ENCODE data around the gene NCAN. TPM values are rescaled to one million over a fixed set of nuclear protein-coding genes. Genes with fewer than 3 reads are reported as not detected.

NCAN gene
- 0.03 TPM in 1 of 2 replicates, not detected in the other for total RNA-seq (2014; rRNA removed; shearing (Covaris generic))

DNA sequence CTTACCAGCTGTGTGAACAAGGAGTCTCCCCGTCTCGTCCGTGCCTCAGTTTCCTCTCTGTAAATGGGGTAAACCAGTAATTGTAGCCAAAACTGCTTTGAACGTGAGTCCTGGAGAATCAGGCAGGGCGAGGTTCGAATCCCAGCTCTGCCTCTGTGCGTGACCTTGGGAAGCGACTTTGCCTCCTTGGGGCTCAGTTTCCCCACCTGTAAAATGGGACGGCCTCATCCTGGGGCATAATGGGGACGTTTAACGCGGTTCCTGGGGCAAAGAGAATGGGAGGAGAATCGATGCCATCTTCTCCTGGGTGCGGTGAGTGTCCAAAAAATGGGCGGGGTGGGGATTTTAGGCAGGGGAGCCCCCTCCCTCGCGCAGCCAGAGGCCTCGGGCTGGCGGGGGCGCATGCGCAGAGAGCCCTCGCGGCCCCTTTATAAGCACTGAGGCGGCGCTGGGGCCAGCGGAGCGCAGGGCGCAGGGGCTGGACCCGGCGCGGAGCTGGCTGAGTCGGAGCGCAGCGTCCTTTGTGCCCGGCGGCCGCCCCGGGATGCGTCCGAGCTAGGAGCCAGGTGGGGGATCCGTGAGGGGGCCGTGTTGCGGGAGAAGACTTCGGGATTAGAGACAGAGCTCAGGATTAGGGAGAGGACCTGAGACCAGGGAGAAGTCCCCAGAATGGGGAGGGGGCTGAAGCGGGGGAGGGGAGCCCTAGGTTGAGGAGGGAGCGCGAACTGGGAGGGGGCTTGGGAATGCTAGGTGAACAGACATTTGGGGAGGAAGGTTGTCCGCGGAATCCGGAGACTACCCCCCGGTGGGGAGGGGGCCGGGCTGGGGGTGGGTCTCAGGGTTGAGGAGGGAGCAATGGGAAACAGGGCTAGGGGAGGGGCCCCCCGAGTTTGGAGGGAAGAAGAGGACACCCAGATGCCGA, at the start of gene NCAN:
Gene NCAN, plus strand, starts transcription at position 460 of the 922 bp plus-strand sequence. CDS start 4,996 bp downstream, outside the sequence.

GRCh38 chr19:19170053-19170872, 41.5 kb upstream of the NCAN start, which contains the start of gene MEF2B:
Gene MEF2B (minus strand): TSS chr19:19170263. CDS start chr19:19150735, 19,528 bp downstream.

DNA sequence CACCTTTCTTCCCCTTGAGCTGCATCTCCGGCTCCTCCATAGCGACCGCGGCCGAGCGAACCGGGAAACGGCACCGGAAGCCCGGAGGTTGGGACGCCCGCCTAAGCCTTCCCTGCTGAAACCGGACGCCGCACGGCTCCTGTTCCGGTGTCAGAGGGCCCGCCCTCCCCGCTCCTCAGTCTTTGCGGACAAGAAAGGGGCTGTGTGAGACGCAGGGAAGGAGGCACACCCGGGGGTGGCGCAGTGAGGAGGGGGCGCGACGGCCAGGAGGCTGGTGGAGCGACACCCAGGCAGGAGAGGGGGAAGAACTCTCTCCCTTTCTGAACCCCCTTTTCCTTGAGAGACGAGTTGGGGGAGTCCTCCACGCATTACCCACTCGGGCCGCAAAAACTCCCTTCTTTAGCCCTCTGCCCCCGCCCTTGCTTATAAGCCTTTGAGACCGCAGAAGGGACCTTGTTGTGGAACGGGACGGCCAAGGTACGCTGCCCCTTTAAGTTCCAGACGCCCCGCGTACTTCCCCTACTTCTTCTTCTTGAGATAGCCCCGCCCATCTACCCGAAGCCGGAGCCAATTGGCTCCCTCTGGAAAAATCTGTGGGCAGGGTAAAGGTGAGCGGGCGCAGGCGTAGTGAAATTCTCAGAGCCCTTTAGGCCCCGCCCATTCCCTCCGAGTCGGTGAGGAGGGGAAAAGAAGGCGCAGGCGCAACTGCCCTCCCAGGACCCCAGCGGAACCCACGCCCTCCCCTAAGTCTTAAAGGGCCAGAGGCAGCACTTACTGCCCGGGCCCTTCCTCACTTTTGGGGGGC, 19.5 kb upstream of the NCAN start, which contains the start of the genes BORCS8 and RFXANK:
Gene BORCS8, minus strand, starts transcription at position 75 of the 805 bp plus-strand sequence. Its CDS starts 35 bp downstream, at position 40.
Gene RFXANK, plus strand, starts transcription at position 181 of the 805 bp plus-strand sequence. CDS start 1,689 bp downstream, outside the sequence.

GRCh38 chr19:19203012-19203856, 8.5 kb upstream of the NCAN start, which contains the start of gene NR2C2AP:
Gene NR2C2AP (minus strand): TSS chr19:19203414. CDS start chr19:19203060, 354 bp downstream.

Small RNAs within 50 kb of the gene (small RNA-seq; reads per million reads assigned to genes)
- not detected for gene RNU6-1028P

Other genes starting within 250 kb of the NCAN start
- 46.0 and 47.3 TPM in 2 replicates for gene SUGP2, start 178.4 kb upstream of the NCAN start, total RNA-seq (2014; rRNA removed; shearing (Covaris generic))
- 78.9 and 86.3 TPM in 2 replicates for gene ARMC6, start 178.4 kb upstream of the NCAN start, total RNA-seq (2014; rRNA removed; shearing (Covaris generic))
- 6.2 and 7.7 TPM in 2 replicates for gene SLC25A42, start 148.0 kb upstream of the NCAN start, total RNA-seq (2014; rRNA removed; shearing (Covaris generic))
- gene TMEM161A, start 73.5 kb upstream of the NCAN start, total RNA-seq (2014; rRNA removed; shearing (Covaris generic)), result 50.4 and 67.5 TPM in 2 replicates
- gene MEF2B, start 41.7 kb upstream of the NCAN start, total RNA-seq (2014; rRNA removed; shearing (Covaris generic)), result 0.30 and 0.34 TPM in 2 replicates
- 29.0 and 44.7 TPM in 2 replicates for gene BORCS8, start 19.8 kb upstream of the NCAN start, total RNA-seq (2014; rRNA removed; shearing (Covaris generic))
- gene RFXANK, start 19.7 kb upstream of the NCAN start, total RNA-seq (2014; rRNA removed; shearing (Covaris generic)), result 125 and 148 TPM in 2 replicates
- gene NR2C2AP, start 8.5 kb upstream of the NCAN start, total RNA-seq (2014; rRNA removed; shearing (Covaris generic)), result 37.2 and 40.8 TPM in 2 replicates
- gene TM6SF2, start 61.3 kb downstream of the NCAN start, total RNA-seq (2014; rRNA removed; shearing (Covaris generic)), result 0.45 TPM in 1 of 2 replicates, not detected in the other
- 58.6 and 63.9 TPM in 2 replicates for gene SUGP1, start 108.6 kb downstream of the NCAN start, total RNA-seq (2014; rRNA removed; shearing (Covaris generic))
- 51.7 and 61.4 TPM in 2 replicates for gene MAU2, start 108.9 kb downstream of the NCAN start, total RNA-seq (2014; rRNA removed; shearing (Covaris generic))
- gene GATAD2A, start 193.7 kb downstream of the NCAN start, total RNA-seq (2014; rRNA removed; shearing (Covaris generic)), result 110 and 123 TPM in 2 replicates

Measured in A375 (cell line).